ENCODE measurements around the gene SETD5. TPM values are rescaled to one million over a fixed set of nuclear protein-coding genes. Genes with fewer than 3 reads are reported as not detected.

Gene SETD5
- total and polyA plus RNA-seq, 4 experiments from 2014 or later, result 8.4 to 142 (median 96.4) TPM

GRCh38 chr3:9507586-9508578, 110.5 kb downstream of the SETD5 start:
- H3K4me1 Mint-ChIP-seq, result peaks cover 0 to 5% (median 1%) of the 10 kb centered on the region in 4 donors
- intact Hi-C loops (cut with micrococcal nuclease), result no loop called here
- no peaks in the 10 kb centered on the region for H3K9me3 Mint-ChIP-seq
- Histone ChIP-seq H3K36me3 (ENCODE audit: insufficient read depth, low read length) (no peaks in the 10 kb centered on the region), H3K27ac (ENCODE audit: low read depth, low read length) (no peak overlapping the region), H3K27me3 (ENCODE audit: insufficient read depth, low read length) (no peaks in the 10 kb centered on the region), H3K4me3 (ENCODE audit: low read length in 2 of 2) (no peak overlapping the region), H3K9me3 (ENCODE audit: control insufficient read depth in 1 of 2, low read length in 2 of 2) (no peaks in the 10 kb centered on the region), H3K4me1 (ENCODE audit: insufficient read depth, low read length) (no peaks in the 10 kb centered on the region)
- peak overlapping the region in 1 of 8 donors; percentile 3 for H3K4me3 Mint-ChIP-seq
- ChIA-PET POLR2A (ENCODE audit: partially characterized antibody) (no interaction called here), CTCF (ENCODE audit: partially characterized antibody) (no interaction called here)
- H3K27ac Mint-ChIP-seq, result no peak overlapping the region
- no peaks in the 10 kb centered on the region for H3K36me3 Mint-ChIP-seq
- DNase-seq, result no peak
- H3K27me3 Mint-ChIP-seq, result peaks cover 10 to 29% of the 10 kb centered on the region in 2 donors

GRCh38 chr3:9508781-9509180, 111.4 kb downstream of the SETD5 start:
- H3K9me3 Mint-ChIP-seq, result no peaks in the 10 kb centered on the region
- H3K27me3 ChIP-seq (ENCODE audit: insufficient read depth, low read length), result no peaks in the 10 kb centered on the region
- no peaks in the 10 kb centered on the region for H3K36me3 ChIP-seq (ENCODE audit: insufficient read depth, low read length)
- DNase-seq, result no peak
- intact Hi-C loops (cut with micrococcal nuclease), result no loop called here
- H3K4me3 Mint-ChIP-seq, result no peak overlapping the region
- H3K9me3 ChIP-seq (ENCODE audit: control insufficient read depth in 1 of 2, low read length in 2 of 2), result no peaks in the 10 kb centered on the region
- CTCF ChIA-PET (ENCODE audit: partially characterized antibody), result no interaction called here
- no peaks in the 10 kb centered on the region for H3K4me1 ChIP-seq (ENCODE audit: insufficient read depth, low read length)
- no peaks in the 10 kb centered on the region for H3K36me3 Mint-ChIP-seq
- H3K27ac ChIP-seq (ENCODE audit: low read depth, low read length), result no peak overlapping the region
- H3K4me3 ChIP-seq (ENCODE audit: low read length in 2 of 2), result no peak overlapping the region
- H3K27me3 Mint-ChIP-seq, result peaks cover 13 to 26% of the 10 kb centered on the region in 2 donors
- POLR2A ChIA-PET (ENCODE audit: partially characterized antibody), result no interaction called here
- H3K27ac Mint-ChIP-seq, result no peak overlapping the region
- H3K4me1 Mint-ChIP-seq, result peaks cover 0 to 2% (median 0%) of the 10 kb centered on the region in 4 donors

- no peak overlapping the region for H3K4me3 Mint-ChIP-seq
- H3K27me3 Mint-ChIP-seq, result peaks cover 14 to 15% of the 10 kb centered on the region in 2 donors
- ChIA-PET CTCF (ENCODE audit: partially characterized antibody) (interaction anchor here (1.1 kb wide), 1 partner anchor 9 kb away, joined by 6 read pairs; no protein-coding TSS in a partner anchor), POLR2A (ENCODE audit: partially characterized antibody) (no interaction called here)
- no peaks in the 10 kb centered on the region for H3K9me3 Mint-ChIP-seq
- H3K27me3 ChIP-seq (ENCODE audit: insufficient read depth, low read length), result no peaks in the 10 kb centered on the region
- H3K36me3 ChIP-seq (ENCODE audit: insufficient read depth, low read length), result no peaks in the 10 kb centered on the region
- no peak overlapping the region for H3K4me3 ChIP-seq (ENCODE audit: low read length in 2 of 2)
- H3K36me3 Mint-ChIP-seq, result no peaks in the 10 kb centered on the region
- no peak overlapping the region for H3K27ac Mint-ChIP-seq
- intact Hi-C loops (cut with micrococcal nuclease), result no loop called here
- H3K27ac ChIP-seq (ENCODE audit: low read depth, low read length), result no peak overlapping the region
- peaks cover 0 to 2% (median under 1%) of the 10 kb centered on the region in 4 donors for H3K4me1 Mint-ChIP-seq
- DNase-seq, result no peak
- H3K4me1 ChIP-seq (ENCODE audit: insufficient read depth, low read length), result no peaks in the 10 kb centered on the region
- no peaks in the 10 kb centered on the region for H3K9me3 ChIP-seq (ENCODE audit: control insufficient read depth in 1 of 2, low read length in 2 of 2)
These were observed 115.1 kb downstream of the SETD5 start for GRCh38 chr3:9512456-9513045.

DNA sequence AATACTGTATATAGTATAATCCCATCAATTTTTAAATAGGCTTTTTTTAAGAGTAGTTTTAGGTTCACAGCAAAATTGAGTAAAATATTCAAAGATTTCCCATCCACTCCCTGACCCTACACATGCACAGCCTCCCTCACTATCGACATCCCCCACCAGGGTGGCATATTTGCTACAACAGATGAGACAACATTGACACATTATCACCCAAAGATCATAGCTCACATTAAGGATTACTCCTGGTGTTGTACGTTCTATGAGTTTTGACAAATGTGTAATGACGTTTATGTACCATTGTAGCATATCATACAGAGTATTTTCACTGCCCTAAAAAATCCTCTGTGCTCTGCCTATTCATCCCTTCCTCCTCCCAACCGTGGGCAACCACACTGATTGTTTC, 116.9 kb downstream of the SETD5 start:
- H3K4me1 ChIP-seq (ENCODE audit: insufficient read depth, low read length), result no peaks in the 10 kb centered on the region
- Mint-ChIP-seq H3K4me1 (peaks cover 0 to 1% (median under 1%) of the 10 kb centered on the region in 4 donors), H3K9me3 (no peaks in the 10 kb centered on the region), H3K36me3 (no peaks in the 10 kb centered on the region), H3K4me3 (no peak overlapping the region), H3K27ac (no peak overlapping the region), H3K27me3 (peaks cover 7 to 11% of the 10 kb centered on the region in 2 donors)
- no peak for DNase-seq
- H3K4me3 ChIP-seq (ENCODE audit: low read length in 2 of 2), result no peak overlapping the region
- intact Hi-C loops (cut with micrococcal nuclease), result no loop called here
- no peak overlapping the region for H3K27ac ChIP-seq (ENCODE audit: low read depth, low read length)
- H3K36me3 ChIP-seq (ENCODE audit: insufficient read depth, low read length), result no peaks in the 10 kb centered on the region
- ChIA-PET CTCF (ENCODE audit: partially characterized antibody) (no interaction called here), POLR2A (ENCODE audit: partially characterized antibody) (no interaction called here)
- H3K9me3 ChIP-seq (ENCODE audit: control insufficient read depth in 1 of 2, low read length in 2 of 2), result no peaks in the 10 kb centered on the region
- no peaks in the 10 kb centered on the region for H3K27me3 ChIP-seq (ENCODE audit: insufficient read depth, low read length)

GRCh38 chr3:9514956-9515355, 117.5 kb downstream of the SETD5 start:
- H3K27me3 Mint-ChIP-seq, result peaks cover 9 to 12% of the 10 kb centered on the region in 2 donors
- no peaks in the 10 kb centered on the region for H3K9me3 Mint-ChIP-seq
- H3K9me3 ChIP-seq (ENCODE audit: control insufficient read depth in 1 of 2, low read length in 2 of 2), result no peaks in the 10 kb centered on the region
- no peaks in the 10 kb centered on the region for H3K27me3 ChIP-seq (ENCODE audit: insufficient read depth, low read length)
- no peaks in the 10 kb centered on the region for H3K36me3 ChIP-seq (ENCODE audit: insufficient read depth, low read length)
- no peak overlapping the region for H3K4me3 ChIP-seq (ENCODE audit: low read length in 2 of 2)
- H3K4me1 ChIP-seq (ENCODE audit: insufficient read depth, low read length), result no peaks in the 10 kb centered on the region
- no peak for DNase-seq
- H3K36me3 Mint-ChIP-seq, result no peaks in the 10 kb centered on the region
- no peak overlapping the region for H3K27ac Mint-ChIP-seq
- no peak overlapping the region for H3K4me3 Mint-ChIP-seq
- no peak overlapping the region for H3K27ac ChIP-seq (ENCODE audit: low read depth, low read length)
- intact Hi-C loops (cut with micrococcal nuclease), result no loop called here
- ChIA-PET POLR2A (ENCODE audit: partially characterized antibody) (no interaction called here), CTCF (ENCODE audit: partially characterized antibody) (interaction anchor here (3.3 kb wide), 1 partner anchor 11 kb away, joined by 18 read pairs; no protein-coding TSS in a partner anchor)
- peaks cover 0 to 1% (median 0%) of the 10 kb centered on the region in 4 donors for H3K4me1 Mint-ChIP-seq

DNA sequence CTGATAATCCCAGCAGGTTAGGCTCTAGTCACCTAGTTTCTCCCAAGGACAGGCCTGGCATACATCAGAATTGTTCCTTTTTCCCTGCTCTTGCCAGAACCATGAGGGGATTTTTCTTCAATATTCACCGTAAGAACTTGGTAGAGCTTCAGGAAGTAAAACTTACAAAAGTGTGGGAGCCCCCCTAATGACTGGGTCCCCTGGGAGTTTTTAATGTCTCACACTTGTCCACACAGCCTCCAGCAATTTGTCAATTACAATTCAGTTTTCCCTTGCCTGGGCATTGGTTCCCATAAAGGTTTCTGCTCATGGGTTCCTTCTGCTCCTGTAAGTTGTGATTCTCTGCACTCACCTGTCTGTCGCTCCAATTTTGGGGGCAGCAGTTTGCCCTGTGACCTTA, 127.7 kb downstream of the SETD5 start:
- ChIA-PET CTCF (ENCODE audit: partially characterized antibody) (no interaction called here), POLR2A (ENCODE audit: partially characterized antibody) (no interaction called here)
- peaks cover 0 to 12% (median 1%) of the 10 kb centered on the region in 8 donors for H3K9me3 Mint-ChIP-seq
- H3K27me3 Mint-ChIP-seq, result peaks cover 20 to 27% of the 10 kb centered on the region in 2 donors
- no peaks in the 10 kb centered on the region for H3K4me1 ChIP-seq (ENCODE audit: insufficient read depth, low read length)
- DNase-seq, result no peak
- no peak overlapping the region for H3K27ac ChIP-seq (ENCODE audit: low read depth, low read length)
- no peak overlapping the region for H3K27ac Mint-ChIP-seq
- no peak overlapping the region for H3K4me3 ChIP-seq (ENCODE audit: low read length in 2 of 2)
- H3K36me3 ChIP-seq (ENCODE audit: insufficient read depth, low read length), result no peaks in the 10 kb centered on the region
- H3K36me3 Mint-ChIP-seq, result no peaks in the 10 kb centered on the region
- no peak overlapping the region for H3K4me3 Mint-ChIP-seq
- intact Hi-C loops (cut with micrococcal nuclease), result no loop called here
- no peaks in the 10 kb centered on the region for H3K27me3 ChIP-seq (ENCODE audit: insufficient read depth, low read length)
- H3K4me1 Mint-ChIP-seq, result no peaks in the 10 kb centered on the region
- H3K9me3 ChIP-seq (ENCODE audit: control insufficient read depth in 1 of 2, low read length in 2 of 2), result no peaks in the 10 kb centered on the region
